Measurements from ENCODE around the gene SLC6A11. TPM values are rescaled to one million over a fixed set of nuclear protein-coding genes. Genes with fewer than 3 reads are reported as not detected.

The SLC6A11 gene
- total and polyA plus RNA-seq, 2 donors, result 0.23 to 0.42 TPM

DNA sequence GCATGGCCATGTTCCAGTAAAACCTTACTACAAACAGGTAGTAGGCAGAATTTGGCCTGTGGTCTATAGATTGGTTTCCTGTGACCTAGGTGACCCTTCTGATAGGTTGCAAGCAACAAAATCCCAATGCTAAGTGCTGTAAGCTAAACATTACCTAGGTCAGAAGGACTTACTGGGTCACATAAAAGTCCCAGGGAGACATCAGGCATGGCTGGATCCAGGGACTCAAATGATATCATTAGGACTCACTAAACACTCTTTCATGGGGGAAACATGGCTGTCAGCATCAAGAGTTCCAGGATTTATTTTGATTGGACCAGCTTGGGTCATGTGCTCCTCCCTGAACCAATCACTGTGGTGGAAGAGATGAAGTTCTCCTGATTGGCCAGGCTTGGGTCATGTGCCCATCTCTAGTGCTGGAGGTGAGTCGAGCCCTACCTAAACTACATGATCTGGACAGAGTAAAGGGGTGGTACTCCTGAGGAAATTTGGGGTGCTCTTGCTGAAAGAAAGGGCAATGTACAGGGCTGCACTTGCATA lies 159.7 kb downstream of the SLC6A11 start:
- no peak overlapping the region for H3K4me3 ChIP-seq (ENCODE audit: low read depth, low read length)
- no peak overlapping the region for H3K27ac ChIP-seq (ENCODE audit: low read depth)
- no peaks in the 10 kb centered on the region for H3K4me1 ChIP-seq (ENCODE audit: insufficient read depth)
- WGBS, result 77% methylated on average over 1 of the region's 1 CpG
- no peaks in the 10 kb centered on the region for H3K36me3 ChIP-seq (ENCODE audit: insufficient read depth)
- no peak for DNase-seq (ENCODE audit: extremely low spot score)

DNA sequence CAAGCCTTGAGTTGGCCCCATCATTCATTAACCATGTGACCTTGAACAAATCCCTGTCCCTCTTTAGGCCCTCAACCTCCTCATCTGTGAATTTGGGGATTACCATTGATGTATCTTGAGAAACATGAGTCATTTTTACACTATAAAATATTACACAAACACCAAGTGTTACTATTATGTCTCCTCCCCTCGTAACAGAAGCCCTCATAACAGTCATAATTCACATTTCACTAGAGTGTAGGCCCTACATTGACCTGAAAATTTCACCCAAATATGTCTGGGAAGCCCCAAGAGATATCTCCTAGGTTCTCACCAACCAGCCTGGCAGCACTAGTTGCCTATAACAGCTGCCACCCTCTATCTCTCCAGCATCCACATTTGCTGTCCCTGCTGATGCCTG lies 160.7 kb downstream of the SLC6A11 start:
- no peak overlapping the region for H3K27ac ChIP-seq (ENCODE audit: low read depth)
- no peaks in the 10 kb centered on the region for H3K4me1 ChIP-seq (ENCODE audit: insufficient read depth)
- no peak overlapping the region for H3K4me3 ChIP-seq (ENCODE audit: low read depth, low read length)
- no peak for DNase-seq (ENCODE audit: extremely low spot score)
- 88% methylated on average over 1 of the region's 1 CpG for WGBS
- no peaks in the 10 kb centered on the region for H3K36me3 ChIP-seq (ENCODE audit: insufficient read depth)

GRCh38 chr3:10977892-10978510 lies 162.0 kb downstream of the SLC6A11 start:
- Histone ChIP-seq H3K27ac (ENCODE audit: low read depth) (no peak overlapping the region), H3K36me3 (ENCODE audit: insufficient read depth) (no peaks in the 10 kb centered on the region), H3K4me1 (ENCODE audit: insufficient read depth) (no peaks in the 10 kb centered on the region), H3K4me3 (ENCODE audit: low read depth, low read length) (no peak overlapping the region)
- 29% methylated on average over 10 of the region's 10 CpGs for WGBS
- DNase-seq (ENCODE audit: extremely low spot score), result no peak

- Histone ChIP-seq H3K27ac (ENCODE audit: low read depth) (no peak overlapping the region), H3K4me3 (ENCODE audit: low read depth, low read length) (no peak overlapping the region), H3K36me3 (ENCODE audit: insufficient read depth) (no peaks in the 10 kb centered on the region), H3K4me1 (ENCODE audit: insufficient read depth) (no peaks in the 10 kb centered on the region)
- no peak for DNase-seq (ENCODE audit: extremely low spot score)
- 93% methylated on average over 7 of the region's 7 CpGs for WGBS
Measured at GRCh38 chr3:10978956-10979355, 162.9 kb downstream of the SLC6A11 start.

GRCh38 chr3:10980312-10980711 lies 164.3 kb downstream of the SLC6A11 start:
- Histone ChIP-seq H3K36me3 (ENCODE audit: insufficient read depth) (no peaks in the 10 kb centered on the region), H3K27ac (ENCODE audit: low read depth) (no peak overlapping the region), H3K4me1 (ENCODE audit: insufficient read depth) (no peaks in the 10 kb centered on the region), H3K4me3 (ENCODE audit: low read depth, low read length) (no peak overlapping the region)
- DNase-seq (ENCODE audit: extremely low spot score), result no peak
- WGBS, result 74% methylated on average over 7 of the region's 7 CpGs

DNA sequence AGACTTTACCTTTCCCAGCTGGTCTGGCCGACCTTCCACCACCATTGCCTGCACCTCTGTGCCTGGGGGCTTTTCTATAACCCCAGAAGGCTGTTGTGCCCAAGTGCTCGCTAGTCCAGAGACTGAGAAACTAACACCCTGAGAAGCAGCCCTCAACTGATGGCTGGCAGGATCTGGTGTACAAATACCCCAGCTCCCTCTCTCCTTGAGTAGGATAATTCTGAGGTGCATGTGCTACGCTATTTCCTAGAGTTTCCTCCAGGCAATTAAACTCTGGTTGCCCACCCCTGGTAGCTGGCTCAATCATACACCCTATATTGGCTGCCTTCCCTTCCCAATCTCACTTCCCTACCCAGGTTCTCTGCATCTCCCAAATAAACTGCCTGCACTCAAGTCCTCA lies 165.0 kb downstream of the SLC6A11 start:
- Histone ChIP-seq H3K4me1 (ENCODE audit: insufficient read depth) (no peaks in the 10 kb centered on the region), H3K36me3 (ENCODE audit: insufficient read depth) (no peaks in the 10 kb centered on the region), H3K4me3 (ENCODE audit: low read depth, low read length) (no peak overlapping the region), H3K27ac (ENCODE audit: low read depth) (no peak overlapping the region)
- DNase-seq (ENCODE audit: extremely low spot score), result no peak
- WGBS, result 75% methylated on average over 3 of the region's 3 CpGs

- no peak for DNase-seq (ENCODE audit: extremely low spot score)
- Histone ChIP-seq H3K4me3 (ENCODE audit: low read depth, low read length) (no peak overlapping the region), H3K4me1 (ENCODE audit: insufficient read depth) (no peaks in the 10 kb centered on the region), H3K36me3 (ENCODE audit: insufficient read depth) (no peaks in the 10 kb centered on the region), H3K27ac (ENCODE audit: low read depth) (no peak overlapping the region)
- WGBS, result 58% methylated on average over 5 of the region's 5 CpGs
Measured at GRCh38 chr3:10981961-10982360, 165.9 kb downstream of the SLC6A11 start.

DNA sequence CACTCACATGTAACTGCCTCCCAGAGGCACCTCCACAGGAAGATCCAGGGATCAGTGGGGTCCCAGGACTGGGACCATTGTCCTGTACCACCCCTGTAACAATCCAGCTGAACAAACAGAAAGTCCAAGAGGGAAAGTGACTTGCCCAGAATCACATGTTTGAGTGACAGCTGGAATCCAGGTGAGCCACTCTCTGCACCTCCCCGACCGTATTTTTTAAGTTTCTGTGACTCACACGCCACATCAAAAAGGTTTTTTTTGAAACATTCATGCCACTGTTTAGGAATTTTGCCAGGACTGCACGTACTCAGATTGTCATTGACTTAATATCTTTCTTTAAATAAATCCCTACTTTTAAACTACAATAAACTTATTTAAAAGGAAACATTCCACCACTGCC lies 166.8 kb downstream of the SLC6A11 start:
- H3K4me1 ChIP-seq (ENCODE audit: insufficient read depth), result no peaks in the 10 kb centered on the region
- WGBS, result 9% methylated on average over 4 of the region's 4 CpGs
- H3K27ac ChIP-seq (ENCODE audit: low read depth), result no peak overlapping the region
- no peaks in the 10 kb centered on the region for H3K36me3 ChIP-seq (ENCODE audit: insufficient read depth)
- DNase-seq (ENCODE audit: extremely low spot score), result no peak
- H3K4me3 ChIP-seq (ENCODE audit: low read depth, low read length), result no peak overlapping the region

DNA sequence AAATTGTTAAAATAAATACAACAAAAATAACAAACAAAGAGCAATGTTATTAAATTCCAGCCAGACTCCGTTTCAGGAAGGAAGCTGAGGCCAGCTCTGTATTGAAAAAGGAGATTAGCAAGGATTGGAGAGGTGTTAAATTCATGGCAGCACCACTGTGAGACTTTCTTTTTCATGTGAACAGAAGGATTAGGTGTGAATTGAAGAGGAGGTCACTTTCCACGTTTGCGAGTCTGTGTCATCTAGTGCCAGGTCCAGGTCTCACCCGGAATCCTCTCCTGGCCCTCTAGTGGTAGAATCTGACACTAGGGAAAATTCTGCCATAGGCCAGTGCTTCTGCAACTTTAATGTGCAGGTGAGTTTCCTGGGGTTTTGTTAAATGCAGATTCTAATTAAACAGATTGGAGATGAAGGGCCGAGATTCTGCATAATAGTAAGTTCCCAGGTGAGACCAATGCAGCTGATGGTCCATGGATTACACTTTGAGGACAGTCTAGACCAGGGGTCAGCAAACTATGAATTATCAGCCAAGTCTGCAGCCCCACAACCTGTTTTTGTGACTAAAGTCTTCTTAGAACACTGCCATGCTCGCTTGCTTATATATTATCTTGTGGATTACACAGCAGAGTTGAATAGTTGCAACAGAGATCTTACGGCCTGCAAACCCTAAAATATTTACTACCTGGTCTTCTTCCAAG lies 167.3 kb downstream of the SLC6A11 start:
- Histone ChIP-seq H3K36me3 (ENCODE audit: insufficient read depth) (no peaks in the 10 kb centered on the region), H3K27ac (ENCODE audit: low read depth) (no peak overlapping the region), H3K4me1 (ENCODE audit: insufficient read depth) (no peaks in the 10 kb centered on the region), H3K4me3 (ENCODE audit: low read depth, low read length) (no peak overlapping the region)
- no peak for DNase-seq (ENCODE audit: extremely low spot score)
- 21% methylated on average over 7 of the region's 7 CpGs for WGBS

DNA sequence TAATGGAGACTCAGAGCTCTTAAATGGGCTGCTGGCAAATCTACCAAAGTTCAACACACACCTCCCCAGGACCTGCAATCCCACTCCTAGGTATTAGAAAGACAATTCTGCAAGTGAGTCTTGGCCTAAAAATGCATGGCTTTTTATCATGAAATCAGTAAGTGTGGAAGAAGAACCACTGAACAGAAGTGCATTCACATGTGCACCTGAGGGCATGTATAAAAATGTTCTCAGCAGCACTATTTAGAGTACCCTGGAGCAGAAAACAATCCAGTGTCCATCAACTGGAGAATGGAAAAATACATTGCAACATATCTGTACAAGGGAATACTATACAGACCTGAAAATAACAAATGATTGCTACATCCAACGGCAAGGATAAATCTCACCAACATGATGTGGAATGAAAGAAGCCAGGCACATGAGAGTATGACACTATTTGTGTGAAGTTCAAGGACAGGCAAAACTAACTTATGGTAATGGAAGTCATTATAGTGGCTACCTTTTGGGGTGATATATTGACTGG lies 168.4 kb downstream of the SLC6A11 start:
- DNase-seq (ENCODE audit: extremely low spot score), result no peak
- Histone ChIP-seq H3K4me3 (ENCODE audit: low read depth, low read length) (no peak overlapping the region), H3K27ac (ENCODE audit: low read depth) (no peak overlapping the region), H3K4me1 (ENCODE audit: insufficient read depth) (no peaks in the 10 kb centered on the region), H3K36me3 (ENCODE audit: insufficient read depth) (no peaks in the 10 kb centered on the region)
- 82% methylated on average over 1 of the region's 1 CpG for WGBS

DNA sequence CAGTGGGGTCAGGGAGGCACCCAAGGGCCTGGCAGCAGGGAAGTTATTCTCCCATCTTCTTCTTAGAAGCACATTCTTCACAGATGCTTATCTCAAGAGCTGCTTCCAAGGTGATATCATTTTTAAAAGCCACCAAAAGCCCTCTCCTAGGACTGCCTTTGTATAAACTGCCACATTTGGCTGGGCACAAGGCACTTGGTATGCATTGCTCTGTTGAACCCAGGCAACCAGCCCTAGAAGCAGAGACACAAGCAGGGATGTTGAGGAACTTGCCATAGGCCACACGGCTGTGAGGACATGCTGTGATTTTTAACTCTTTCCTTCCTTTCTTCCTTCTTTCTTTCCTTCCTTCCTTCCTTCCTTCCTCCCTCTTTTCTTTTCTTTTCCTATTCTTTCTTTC lies 169.2 kb downstream of the SLC6A11 start:
- no peak for DNase-seq (ENCODE audit: extremely low spot score)
- no peak overlapping the region for H3K27ac ChIP-seq (ENCODE audit: low read depth)
- WGBS, result 36% methylated on average over 1 of the region's 1 CpG
- no peak overlapping the region for H3K4me3 ChIP-seq (ENCODE audit: low read depth, low read length)
- no peaks in the 10 kb centered on the region for H3K4me1 ChIP-seq (ENCODE audit: insufficient read depth)
- no peaks in the 10 kb centered on the region for H3K36me3 ChIP-seq (ENCODE audit: insufficient read depth)

DNA sequence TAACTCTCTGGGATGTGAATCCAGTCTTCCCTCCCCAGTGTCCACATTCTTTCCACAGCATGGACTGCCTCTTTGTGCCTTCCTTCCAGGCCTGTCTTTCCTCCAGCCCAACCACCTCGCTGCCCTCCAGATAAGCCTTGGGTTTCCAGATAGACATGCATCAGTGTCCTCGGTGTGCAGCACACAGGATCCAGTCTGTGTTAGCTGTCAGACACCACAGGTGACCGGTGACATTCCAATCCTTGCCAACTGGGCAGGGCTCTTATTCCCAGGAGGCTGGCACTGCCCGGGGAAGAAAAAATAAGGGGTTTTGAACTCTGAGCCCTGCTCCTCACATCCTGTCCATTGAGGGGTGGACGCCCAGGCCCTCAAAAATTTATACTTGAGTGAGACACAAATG lies 170.6 kb downstream of the SLC6A11 start:
- Histone ChIP-seq H3K4me3 (ENCODE audit: low read depth, low read length) (no peak overlapping the region), H3K4me1 (ENCODE audit: insufficient read depth) (no peaks in the 10 kb centered on the region), H3K36me3 (ENCODE audit: insufficient read depth) (no peaks in the 10 kb centered on the region), H3K27ac (ENCODE audit: low read depth) (no peak overlapping the region)
- 81% methylated on average over 5 of the region's 5 CpGs for WGBS
- DNase-seq (ENCODE audit: extremely low spot score), result no peak

DNA sequence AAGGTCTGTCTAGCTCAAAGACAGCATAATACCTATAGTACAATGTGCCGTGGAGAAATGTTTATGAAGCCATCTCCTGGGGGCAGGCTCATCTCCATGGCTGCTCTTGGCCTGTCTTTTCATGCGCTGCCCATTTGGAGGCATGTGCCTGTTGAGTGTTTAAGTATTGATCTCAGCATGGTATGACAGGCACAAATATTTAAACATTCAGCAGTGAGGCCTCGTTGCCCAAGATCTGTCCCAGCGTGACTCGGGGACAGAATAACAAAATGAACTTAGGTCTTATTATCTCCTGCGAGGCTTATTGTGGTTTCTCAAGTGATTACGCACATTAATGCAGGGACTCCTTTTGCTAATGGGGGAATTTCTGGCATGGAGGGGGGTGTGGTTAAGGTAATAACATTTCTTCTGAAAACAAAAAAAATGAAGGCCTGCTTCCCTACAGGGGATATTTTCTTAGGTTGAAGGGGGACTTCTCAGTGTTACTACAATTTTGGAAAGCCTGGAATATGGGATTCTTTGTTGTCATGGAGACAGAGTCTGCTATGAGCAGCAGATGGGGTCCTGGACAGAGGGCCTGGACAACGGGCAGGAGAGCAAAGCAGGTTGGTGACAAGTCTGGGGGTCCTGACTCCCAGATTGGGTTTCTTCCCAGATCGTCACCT lies 172.1 kb downstream of the SLC6A11 start:
- no peak overlapping the region for H3K27ac ChIP-seq (ENCODE audit: low read depth)
- H3K4me3 ChIP-seq (ENCODE audit: low read depth, low read length), result no peak overlapping the region
- no peak for DNase-seq (ENCODE audit: extremely low spot score)
- 79% methylated on average over 9 of the region's 9 CpGs for WGBS
- H3K4me1 ChIP-seq (ENCODE audit: insufficient read depth), result no peaks in the 10 kb centered on the region
- H3K36me3 ChIP-seq (ENCODE audit: insufficient read depth), result no peaks in the 10 kb centered on the region

DNA sequence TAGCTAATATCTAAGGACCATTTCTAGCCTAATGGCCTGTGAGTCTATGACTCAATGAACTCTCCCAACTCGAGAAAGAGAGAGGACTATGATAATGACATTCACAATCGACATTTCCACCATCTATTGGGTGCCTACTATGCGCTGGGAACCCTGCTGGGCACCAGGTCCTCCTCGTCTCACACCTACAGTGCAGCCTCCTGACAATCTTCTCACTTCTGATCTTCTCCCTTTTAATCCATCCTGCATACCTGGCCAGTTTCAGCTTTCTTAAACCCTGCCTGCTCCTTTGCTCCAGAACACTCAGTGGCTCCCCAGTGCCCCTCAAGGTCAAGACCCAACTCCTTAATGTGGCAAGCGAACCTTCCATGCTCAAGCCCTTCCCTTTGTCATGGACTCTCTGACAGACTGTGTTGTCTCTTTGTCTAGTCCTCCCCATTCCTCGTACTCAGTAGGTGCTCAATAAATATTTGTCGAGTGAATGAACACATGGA lies 173.0 kb downstream of the SLC6A11 start:
- Histone ChIP-seq H3K4me3 (ENCODE audit: low read depth, low read length) (no peak overlapping the region), H3K4me1 (ENCODE audit: insufficient read depth) (no peaks in the 10 kb centered on the region), H3K36me3 (ENCODE audit: insufficient read depth) (no peaks in the 10 kb centered on the region), H3K27ac (ENCODE audit: low read depth) (no peak overlapping the region)
- 79% methylated on average over 7 of the region's 7 CpGs for WGBS
- no peak for DNase-seq (ENCODE audit: extremely low spot score)
